HG03354 (cell line): Measurements from ENCODE around the gene DEPDC1.
"Not testable (repeated sequence)": the region's sequence is repeated elsewhere in the genome, so short reads cannot be mapped to it uniquely, and the experiment has no call there.

Experiments used
- ATAC-seq: cut with Tn5 transposase; IDR thresholded peaks from one replicate; pipeline ENCODE4 v1.9.1; 2021; ENCODE audit warnings: mild to moderate bottlenecking; ENCODE audit not compliant: unreplicated experiment, poor library complexity, severe bottlenecking

DEPDC1 gene

DNA sequence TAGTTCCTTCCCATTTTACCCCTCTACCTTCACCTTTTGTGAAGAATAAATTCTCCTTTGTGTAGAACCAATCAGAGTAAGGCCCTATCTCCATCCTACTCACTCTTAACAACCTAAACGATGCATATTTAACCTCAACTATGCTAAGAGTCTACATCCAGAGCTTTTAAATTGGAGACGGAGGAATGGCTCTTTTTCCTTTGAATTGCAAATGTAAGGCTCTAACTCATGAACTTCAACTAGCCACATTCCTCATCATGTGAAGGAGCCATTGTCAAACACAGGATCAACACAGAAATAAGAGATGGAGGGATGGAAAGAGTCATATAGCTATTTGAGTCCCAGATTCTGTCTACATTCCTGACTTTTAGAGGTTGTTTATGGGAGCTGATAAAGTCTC, 18.2 kb downstream of the DEPDC1 start:
- no peak for ATAC-seq

DNA sequence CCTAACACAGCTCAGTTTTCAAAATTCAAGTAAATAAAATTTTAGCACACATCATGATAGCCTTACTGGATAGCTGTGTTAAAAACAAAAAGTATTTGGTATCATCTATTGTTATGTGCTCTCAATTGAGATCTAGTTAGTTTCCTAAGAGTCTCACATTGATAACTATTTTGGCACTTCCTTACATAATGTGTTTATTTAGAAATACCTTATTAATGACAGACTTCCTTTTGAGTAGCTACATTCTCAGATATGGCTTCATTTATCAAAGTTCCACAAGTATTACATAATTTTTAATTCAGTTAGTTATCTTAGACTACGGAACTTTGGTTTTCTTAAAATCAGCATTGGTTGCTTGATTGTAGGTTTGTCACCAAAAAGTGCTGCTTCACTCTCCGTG, 20.3 kb downstream of the DEPDC1 start:
- ATAC-seq, result not testable (repeated sequence)

DNA sequence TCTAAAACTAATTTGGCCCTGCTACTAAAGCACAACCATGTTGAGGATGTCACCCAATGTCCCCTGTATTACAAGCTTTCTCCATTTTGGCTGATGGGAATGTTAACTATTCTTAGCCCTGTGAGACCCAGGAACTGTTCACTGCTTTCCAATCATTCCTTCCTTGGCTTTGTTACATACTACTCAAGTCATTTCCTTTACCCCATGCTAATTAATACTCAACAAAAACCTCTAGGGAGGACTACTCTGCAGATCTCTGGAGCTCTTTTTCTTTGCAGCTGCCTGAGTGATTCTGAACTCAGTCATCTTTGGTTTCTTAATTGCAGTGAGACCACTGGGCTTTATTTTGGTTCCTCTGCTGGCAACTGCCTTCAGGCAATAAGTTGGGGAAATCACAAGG, 23.8 kb downstream of the DEPDC1 start:
- no peak for ATAC-seq

DNA sequence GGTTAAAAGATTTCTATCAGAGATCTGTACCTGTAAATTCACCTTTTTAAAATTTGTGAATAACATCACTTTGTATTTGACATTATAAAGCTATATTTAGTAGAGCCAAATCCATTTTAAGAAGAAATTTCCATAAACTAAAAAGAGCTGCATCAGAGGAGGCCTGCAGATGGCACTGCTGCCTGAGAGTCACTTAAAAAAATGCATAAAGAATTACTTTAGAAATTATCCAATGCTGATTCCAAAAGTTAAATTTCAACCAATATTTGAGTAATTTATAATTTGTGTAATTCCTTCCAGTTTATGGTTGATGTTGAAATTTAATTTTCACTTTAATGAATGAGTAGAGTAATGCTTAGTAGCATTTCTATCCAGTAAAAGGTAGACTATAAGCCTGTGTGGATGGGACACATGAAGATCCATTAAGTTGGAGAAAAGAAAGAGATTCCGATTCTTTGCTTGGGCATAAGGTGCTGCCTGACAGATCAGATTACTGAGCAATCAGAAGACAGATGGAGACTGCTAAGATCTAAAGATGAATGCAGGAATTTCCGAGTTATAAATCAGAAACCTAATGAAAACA, 26.4 kb downstream of the DEPDC1 start:
- ATAC-seq, result no peak

DNA sequence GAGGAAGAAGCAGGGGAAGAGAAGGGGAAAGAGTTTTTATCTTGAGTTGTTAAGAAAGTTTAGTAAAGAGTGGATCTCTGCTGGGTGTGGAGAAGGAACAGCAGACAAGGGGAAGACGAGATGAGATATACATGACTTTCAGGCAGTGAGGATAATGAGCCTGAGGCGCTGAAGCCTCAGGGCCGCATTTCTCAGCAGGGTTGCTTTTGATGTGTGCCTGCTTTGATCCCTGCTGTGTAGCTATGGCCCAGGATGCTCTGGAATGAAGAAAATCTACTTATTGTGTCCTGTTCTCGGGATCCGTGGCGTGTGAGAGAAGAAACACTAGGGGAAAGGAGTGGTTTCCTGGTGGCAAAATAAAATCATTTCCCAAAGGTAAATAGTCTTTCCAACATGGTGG, 32.0 kb downstream of the DEPDC1 start:
- no peak for ATAC-seq

DNA sequence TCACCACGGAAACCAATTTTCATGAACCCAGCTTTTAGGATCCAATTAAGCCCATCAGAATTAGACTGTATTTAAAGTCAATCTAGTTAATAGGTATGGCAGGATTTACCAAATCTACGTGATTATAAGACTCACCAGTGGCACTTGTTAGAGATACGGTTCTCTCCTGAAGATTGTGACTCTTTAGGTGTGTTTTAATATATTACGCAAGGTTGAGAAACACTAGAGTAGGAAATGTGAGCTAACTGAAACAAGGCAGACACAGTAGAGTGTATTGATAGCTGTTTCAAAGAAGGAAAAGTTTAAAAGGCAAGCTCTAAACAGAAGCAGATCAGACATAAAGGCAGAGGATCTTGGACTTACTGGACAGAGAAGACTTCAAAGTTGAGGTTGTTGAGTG, 35.9 kb downstream of the DEPDC1 start:
- no peak for ATAC-seq

DNA sequence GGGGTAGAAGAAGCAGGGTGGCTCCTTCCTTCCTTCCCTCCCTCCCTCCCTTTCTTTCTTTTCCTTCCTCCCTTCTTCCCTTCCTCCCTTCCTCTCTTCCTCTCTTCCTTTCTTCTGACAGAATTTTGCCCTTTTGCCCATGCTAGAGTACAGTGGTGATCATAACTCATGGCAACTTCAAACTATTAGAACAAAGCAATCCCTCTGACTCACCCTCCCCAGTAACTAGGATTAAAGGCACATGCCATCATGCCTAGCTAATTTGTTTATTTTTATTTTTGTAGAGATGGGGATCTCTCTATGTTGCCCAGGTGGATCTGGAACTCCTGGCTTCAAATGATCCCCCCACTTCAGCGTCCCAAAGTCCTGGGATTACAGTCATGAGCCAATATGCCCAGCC, 37.1 kb downstream of the DEPDC1 start:
- no peak for ATAC-seq

DNA sequence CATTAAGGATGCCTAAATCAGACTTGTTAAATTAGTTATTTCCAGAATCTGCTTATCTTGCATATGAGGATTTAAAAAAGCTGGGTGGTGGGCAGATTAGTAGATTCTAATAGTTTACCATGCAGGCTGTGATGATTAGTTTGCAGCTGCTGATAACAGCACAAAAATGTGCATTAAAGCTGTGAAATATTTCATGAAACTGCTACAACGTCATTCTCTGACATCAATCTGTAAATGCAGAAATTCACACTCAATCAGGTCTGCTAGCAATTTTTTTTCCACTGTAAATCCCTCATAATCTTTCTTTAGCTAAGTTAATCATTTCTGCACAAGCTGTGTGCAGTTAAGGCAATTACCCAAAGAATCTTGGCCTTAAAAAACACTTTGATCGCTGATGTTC, 37.8 kb downstream of the DEPDC1 start:
- ATAC-seq, result no peak

DNA sequence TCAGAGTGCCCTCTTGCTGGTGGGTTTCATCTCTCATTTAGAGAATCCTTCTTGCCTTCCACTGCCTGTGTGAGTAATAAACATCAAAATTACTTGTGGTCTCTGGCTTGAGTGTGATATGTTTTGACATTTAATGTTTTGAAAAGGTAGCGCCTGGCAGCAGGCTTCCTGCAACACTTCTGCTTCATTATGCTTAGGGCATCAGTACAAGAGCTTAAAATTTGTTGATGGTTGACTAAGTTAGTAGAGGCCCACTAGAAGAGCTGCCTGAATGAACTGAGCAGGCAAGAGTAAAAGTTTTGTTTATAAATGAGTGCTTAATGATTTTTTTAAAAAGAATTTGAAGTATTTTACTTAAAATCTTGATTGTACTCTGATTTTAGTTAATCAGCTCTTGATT, 40.7 kb downstream of the DEPDC1 start:
- no peak for ATAC-seq

DNA sequence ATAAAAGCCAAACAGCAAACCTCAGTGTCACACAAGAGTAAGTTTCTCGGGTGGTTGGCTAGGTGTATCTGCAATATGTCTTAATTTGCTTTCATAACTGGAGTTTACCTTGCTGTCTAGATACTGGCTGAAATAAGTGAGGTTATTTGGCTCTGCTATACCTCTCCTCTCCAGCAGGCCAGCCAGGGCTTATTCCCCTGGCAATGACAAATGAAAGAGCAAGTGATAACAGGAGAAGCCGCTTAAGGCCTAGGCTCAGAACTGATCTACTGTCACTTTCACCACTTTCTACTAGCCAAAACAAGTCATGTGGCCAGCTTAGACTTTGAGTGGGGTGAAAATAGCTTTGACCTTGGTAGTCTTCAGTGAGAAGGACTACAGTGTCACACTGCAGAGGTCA, 42.3 kb downstream of the DEPDC1 start:
- peak; percentile 68 for ATAC-seq

DNA sequence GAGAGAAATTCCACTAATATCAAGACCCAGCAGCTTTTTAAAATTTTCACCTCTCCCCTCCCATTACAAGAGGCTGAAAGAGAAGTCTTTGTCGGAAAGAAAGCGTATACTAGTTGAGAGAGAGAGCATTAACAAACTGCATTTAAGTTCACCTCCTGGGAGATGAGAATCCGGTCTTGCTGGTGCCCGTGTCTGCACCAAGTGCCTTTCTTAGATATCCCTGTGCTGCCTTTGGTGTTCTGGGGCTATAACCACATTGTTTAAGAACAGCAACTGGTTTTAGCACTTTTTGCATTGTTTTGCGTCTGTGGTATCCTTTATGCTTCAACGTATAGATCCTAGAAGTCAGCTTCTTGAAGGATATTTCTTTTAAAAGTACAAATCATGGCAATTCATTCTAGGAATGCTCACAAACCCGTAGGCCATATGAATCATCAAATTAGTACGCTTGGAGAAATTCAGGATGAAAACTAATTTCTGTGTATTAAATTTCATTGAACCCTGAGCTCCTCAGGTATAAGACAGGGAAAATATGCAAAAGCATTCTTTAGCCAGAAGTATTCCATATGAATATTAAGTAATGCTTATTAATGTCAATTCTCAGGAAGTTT, 43.7 kb downstream of the DEPDC1 start:
- no peak for ATAC-seq

DNA sequence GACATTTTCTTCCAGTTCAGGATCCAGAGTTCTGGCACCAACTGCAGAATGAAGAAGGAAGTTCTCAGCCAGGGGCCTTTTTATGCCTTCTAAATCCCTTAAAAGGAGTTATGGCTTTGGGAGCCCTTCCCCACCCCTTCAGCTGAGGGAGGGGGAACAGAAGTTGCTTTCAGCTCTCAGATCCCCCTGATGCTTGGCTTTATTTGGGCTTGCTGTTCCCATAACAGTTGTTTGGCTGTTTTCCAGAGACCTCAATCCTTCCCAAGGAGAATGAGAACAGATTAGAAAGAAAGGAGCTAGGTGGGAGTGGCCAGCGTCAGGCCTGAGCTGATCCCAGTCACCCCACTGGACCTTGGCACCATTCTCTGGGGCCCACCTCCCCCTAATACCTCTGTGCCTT, 47.0 kb downstream of the DEPDC1 start, which contains the start of gene RPE65:
Gene RPE65, minus strand, starts transcription at position 54 of the 400 bp plus-strand sequence. Its CDS starts 49 bp downstream, at position 5.
- no peak for ATAC-seq

DNA sequence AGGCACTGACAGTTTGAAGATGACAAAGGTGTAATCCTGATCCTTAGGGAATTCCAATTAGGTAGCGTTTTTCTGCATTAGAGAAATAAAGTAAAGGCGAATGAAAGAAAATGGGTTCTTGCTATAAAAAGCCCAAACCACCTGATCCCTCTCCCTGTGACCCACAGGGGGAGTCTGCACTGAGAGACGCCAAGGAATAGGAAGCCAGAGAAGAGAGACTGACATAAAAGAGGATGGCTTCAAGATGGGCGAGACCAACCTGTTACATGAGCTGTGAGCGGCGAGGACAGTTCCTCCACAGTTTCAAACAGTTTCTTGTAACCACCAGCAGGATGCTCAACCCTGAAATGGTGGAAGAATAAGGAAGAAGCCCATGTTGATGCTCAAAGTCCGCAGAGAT, 48.5 kb downstream of the DEPDC1 start:
- no peak for ATAC-seq

DNA sequence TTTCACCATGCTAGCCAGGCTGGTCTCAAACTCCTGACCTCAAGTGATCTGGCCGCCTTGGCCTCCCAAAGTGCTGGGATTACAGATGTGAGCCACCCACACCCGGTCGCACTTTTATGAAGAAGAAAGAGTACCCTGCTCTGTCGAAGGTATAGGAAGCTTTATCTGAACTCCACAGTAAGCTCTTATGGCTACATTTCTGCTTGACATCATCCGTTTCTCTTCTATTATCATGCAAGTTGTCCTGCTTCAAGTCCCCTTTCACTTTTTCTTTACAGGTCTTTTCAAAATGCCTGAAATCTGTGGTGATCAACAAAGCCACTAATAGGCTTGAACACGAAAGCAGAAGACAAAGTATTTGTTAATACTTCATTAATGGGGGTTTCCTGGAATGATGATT, 51.2 kb downstream of the DEPDC1 start:
- no peak for ATAC-seq

DNA sequence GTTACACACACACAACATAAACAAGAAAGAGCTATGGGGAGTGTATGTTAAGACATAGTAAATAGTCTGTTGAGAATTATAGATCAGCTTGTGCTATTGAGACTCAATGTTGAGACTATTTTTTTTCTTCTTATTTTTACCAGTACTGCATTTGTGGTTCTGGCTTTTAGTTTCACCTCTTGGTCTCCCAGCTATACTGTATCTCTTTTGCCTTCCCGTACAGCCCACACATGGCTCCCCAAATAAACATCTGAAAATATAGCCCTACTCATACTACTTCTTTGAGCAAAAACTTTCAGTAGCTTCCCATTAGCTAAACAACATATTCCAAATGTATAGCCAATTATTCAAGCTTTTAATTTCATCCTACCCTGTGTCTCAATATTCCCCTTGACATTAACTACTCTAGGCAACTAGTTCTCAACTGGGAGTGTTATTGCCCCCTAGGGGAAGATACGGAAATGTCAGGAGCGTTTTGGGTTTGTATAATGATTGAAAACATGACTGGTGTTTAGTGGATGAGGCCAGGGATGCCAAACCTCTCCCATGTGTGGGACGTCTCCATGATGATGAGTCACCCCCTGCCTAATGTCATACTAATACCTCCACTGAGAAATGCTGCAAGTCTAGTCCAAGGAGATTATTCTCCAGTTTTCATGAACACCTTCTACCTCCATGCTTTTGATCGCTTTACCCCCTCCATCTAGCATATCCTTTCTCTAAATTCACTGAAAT, 53.9 kb downstream of the DEPDC1 start:
- peak; percentile 90 for ATAC-seq

DNA sequence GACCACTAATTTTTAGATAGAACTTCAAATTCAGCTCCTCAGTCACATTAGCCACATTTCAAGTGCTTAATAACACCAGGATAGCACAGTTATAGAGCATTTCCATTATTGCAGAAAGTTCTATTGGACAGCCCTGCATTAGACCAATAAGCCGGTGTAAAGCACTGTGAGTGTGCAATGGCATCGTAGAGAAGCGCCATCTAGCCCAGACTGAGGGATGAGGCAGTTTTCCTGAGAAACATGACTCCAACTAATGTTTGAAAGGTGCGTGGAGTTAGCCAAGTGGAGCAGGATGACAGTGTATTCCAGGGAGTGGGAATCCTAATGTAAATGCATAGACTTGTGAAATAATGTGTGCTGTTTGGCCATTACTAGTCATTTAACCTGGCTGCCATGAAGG, 54.9 kb downstream of the DEPDC1 start:
- no peak for ATAC-seq

DNA sequence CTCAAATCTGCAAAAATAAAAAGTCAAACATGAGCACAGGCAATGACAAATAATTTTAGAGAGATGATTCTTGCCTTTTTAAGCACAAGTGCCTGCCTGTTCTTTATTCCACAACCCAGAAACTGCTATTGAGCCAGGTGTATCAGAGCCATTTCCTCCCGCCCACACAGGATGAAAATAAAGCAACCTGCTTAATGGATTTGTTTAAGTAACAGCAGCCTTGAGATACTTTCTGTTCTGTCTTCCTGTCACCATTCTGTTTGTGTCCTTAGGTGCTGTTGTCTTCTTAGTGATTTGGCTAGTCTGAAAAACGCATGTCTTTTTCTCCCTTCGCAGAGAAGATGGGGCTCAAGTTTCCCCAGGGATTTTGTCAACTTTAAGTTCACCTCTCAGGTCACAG, 58.6 kb downstream of the DEPDC1 start:
- ATAC-seq, result no peak

DNA sequence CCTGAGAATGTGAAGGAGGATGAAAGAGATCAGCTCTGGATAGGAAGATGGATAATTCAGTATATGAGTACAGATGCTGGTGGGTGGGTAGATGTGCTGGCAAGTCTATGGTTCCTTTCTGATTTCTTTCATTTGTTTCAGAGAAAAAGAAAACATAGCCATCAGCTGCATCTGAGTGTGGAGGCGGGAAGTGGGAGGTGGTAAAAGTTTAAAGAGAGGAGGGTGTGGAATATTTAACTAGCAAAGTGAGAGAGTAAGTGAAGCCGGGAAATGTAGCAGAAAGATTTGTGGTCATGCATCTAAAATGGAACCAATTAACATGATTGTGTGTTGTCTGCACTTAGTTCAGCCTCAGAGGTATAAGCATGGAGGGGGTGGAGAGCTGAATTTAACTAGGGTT, 63.5 kb downstream of the DEPDC1 start:
- ATAC-seq, result no peak

DNA sequence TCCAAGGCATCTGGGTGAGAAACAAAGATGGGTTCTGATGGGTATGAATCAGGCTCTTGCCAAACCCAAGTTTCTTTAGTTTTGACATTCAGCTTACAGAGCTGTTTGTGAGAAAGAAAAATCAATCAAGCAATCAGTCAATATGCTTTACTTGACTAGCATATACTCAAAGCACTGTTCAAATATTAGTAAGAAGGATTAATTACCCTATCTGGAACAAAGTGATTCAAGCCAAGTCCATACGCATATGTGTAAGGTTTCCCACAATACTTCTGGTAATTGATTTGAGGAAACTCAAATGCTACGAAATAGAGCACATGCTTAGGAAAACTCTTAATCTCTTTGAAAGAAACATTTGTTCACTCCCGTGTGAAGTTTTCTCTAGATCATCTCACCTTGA, 65.8 kb downstream of the DEPDC1 start:
- no peak for ATAC-seq

DNA sequence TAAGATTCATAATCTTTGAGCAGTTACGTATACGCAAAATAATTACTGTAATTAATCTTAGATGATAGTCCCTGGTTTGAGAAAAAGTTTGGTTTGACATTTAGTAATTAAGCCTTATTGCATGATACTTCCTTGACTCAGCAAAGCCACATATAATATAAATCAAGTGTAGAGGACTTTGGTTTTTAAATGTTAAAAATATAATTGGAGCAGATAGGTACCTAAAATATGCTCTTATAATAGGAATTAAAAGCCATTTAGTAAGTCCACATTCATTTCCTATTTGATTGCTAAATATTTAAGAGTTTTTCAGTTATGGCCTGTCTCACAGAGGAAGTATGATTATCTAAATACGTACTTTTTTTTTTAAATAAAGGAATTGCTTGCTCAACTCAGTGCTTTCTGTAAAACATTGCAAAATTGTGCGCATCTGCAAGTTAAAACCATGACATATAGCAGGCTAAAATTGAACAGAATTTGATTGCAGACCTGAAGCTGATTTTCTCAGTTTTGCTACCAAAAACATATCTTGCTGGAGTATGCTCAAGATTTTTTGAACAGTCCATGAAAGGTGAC, 67.6 kb downstream of the DEPDC1 start:
- no peak for ATAC-seq

DNA sequence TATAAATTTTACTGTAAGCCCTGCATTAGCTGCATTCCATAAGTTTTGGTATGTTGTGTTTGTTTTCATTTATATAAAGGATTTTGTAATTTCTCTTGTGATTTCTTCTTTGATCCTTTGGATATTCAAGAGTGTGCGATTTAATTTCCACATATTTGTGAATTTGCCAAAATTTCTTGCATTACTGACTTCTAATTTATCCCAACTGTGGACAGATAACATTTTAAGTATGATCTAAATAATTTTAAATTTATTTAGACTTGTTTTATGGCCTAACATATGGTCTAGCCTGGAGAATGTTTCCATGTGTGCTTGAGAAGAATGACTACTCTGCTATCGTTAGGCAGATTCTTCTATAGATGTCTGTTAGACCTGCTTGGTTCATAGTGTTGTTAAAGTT, 70.3 kb downstream of the DEPDC1 start:
- no peak for ATAC-seq
